ENCODE measurements around the gene PDE4D.
"Not testable (repeated sequence)": the region's sequence is repeated elsewhere in the genome, so short reads cannot be mapped to it uniquely, and the experiment has no call there.

PDE4D gene

GRCh38 chr5:59421986-59422941 is 471.3 kb downstream of the PDE4D start:
- H3K27ac ChIP-seq (ENCODE audit: low read depth, low read length, severe bottlenecking) = no peak overlapping the region
- H3K4me3 ChIP-seq (ENCODE audit: extremely low read depth, insufficient read depth, low read length, poor library complexity, severe bottlenecking) = no peak overlapping the region
- H3K36me3 ChIP-seq (ENCODE audit: control insufficient read depth, insufficient read depth, low read length) = no peaks in the 10 kb centered on the region
- no peaks in the 10 kb centered on the region for H3K9me3 ChIP-seq (ENCODE audit: control insufficient read depth, low read length)
- WGBS, 2 experiments (ENCODE audit: insufficient coverage in 2 of 2) = 86% methylated on average over 1 of the region's 6 CpGs; no CpG with 5 or more reads in 1 of the 2 experiments
- H3K4me1 ChIP-seq (ENCODE audit: control insufficient read depth, insufficient read depth, low read length, poor library complexity, severe bottlenecking) = no peaks in the 10 kb centered on the region

DNA sequence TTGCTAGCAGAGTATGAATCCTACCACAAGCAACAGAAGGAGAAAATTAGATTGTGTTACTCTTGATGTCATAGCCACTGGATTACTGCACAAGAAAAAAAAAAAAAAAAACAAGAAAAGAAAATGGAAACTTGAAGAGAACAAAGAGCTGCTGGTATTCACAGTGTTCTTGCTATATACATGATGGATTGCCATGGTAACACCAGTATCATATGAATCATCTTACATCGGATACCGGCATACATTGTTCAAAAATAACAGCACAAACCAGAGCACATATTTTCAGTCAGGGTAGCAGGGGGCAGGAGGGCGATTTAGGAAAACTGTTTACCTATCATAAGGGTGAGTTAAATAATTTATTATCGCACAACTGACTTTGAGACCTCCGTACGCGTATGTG is 472.9 kb downstream of the PDE4D start:
- no peaks in the 10 kb centered on the region for H3K9me3 ChIP-seq (ENCODE audit: control insufficient read depth, low read length)
- H3K4me1 ChIP-seq (ENCODE audit: control insufficient read depth, insufficient read depth, low read length, poor library complexity, severe bottlenecking) = no peaks in the 10 kb centered on the region
- H3K27ac ChIP-seq (ENCODE audit: low read depth, low read length, severe bottlenecking) = no peak overlapping the region
- H3K4me3 ChIP-seq (ENCODE audit: extremely low read depth, insufficient read depth, low read length, poor library complexity, severe bottlenecking) = no peak overlapping the region
- H3K36me3 ChIP-seq (ENCODE audit: control insufficient read depth, insufficient read depth, low read length) = no peaks in the 10 kb centered on the region
- WGBS, 2 experiments (ENCODE audit: insufficient coverage in 2 of 2) = no CpG with 5 or more reads among the region's 7 CpGs

GRCh38 chr5:59418808-59419207 is 474.7 kb downstream of the PDE4D start:
- no peaks in the 10 kb centered on the region for H3K9me3 ChIP-seq (ENCODE audit: control insufficient read depth, low read length)
- H3K27ac ChIP-seq (ENCODE audit: low read depth, low read length, severe bottlenecking) = no peak overlapping the region
- H3K4me3 ChIP-seq (ENCODE audit: extremely low read depth, insufficient read depth, low read length, poor library complexity, severe bottlenecking) = no peak overlapping the region
- 71% methylated on average over 1 of the region's 1 CpG; no CpG with 5 or more reads in 1 of the 2 experiments for WGBS, 2 experiments (ENCODE audit: insufficient coverage in 2 of 2)
- H3K36me3 ChIP-seq (ENCODE audit: control insufficient read depth, insufficient read depth, low read length) = no peaks in the 10 kb centered on the region
- no peaks in the 10 kb centered on the region for H3K4me1 ChIP-seq (ENCODE audit: control insufficient read depth, insufficient read depth, low read length, poor library complexity, severe bottlenecking)

DNA sequence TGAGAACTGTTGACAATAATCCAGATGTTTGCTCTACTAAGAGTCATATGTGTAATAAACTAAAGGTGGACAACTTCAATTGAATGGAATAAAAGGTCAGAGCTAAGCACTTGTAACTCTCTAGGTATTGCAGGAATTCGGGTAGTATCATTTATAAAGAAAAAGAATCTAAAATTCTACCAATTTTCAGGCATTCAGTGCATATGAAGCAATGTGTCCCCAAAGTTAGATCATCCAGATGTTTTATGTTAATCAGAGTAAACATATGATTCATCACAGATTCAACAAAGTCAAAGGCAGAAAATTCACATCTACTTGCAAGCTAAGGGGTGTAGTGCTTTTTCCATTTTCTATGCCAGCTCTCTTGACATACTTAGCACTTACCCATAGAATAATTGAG is 477.1 kb downstream of the PDE4D start:
- H3K4me3 ChIP-seq (ENCODE audit: extremely low read depth, insufficient read depth, low read length, poor library complexity, severe bottlenecking) = no peak overlapping the region
- no CpG with 5 or more reads among the region's 1 CpG for WGBS, 2 experiments (ENCODE audit: insufficient coverage in 2 of 2)
- no peaks in the 10 kb centered on the region for H3K9me3 ChIP-seq (ENCODE audit: control insufficient read depth, low read length)
- H3K36me3 ChIP-seq (ENCODE audit: control insufficient read depth, insufficient read depth, low read length) = no peaks in the 10 kb centered on the region
- H3K4me1 ChIP-seq (ENCODE audit: control insufficient read depth, insufficient read depth, low read length, poor library complexity, severe bottlenecking) = no peaks in the 10 kb centered on the region
- no peak overlapping the region for H3K27ac ChIP-seq (ENCODE audit: low read depth, low read length, severe bottlenecking)

DNA sequence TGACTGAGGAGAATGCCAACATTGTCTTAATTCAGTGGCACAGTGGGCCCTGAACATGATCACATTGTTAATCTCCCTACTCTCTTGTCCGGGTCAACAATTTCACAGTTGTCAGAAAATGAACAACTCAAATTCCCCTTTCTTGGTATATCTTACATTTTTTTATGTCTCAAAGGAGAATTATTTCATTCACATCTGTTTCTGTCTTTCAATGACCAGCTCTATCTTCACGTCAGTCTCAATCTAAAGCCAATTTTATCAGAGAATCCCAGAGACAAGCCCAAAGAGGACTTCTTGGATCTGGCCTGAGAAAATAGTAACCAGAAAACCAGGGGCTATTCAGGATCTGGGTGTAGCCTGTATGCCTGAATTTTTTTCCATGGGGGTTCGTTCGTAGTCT is 477.5 kb downstream of the PDE4D start:
- no peak overlapping the region for H3K27ac ChIP-seq (ENCODE audit: low read depth, low read length, severe bottlenecking)
- 88 to 100% methylated on average over 2 to 4 of the region's 4 CpGs for WGBS, 2 experiments (ENCODE audit: insufficient coverage in 2 of 2)
- H3K4me1 ChIP-seq (ENCODE audit: control insufficient read depth, insufficient read depth, low read length, poor library complexity, severe bottlenecking) = no peaks in the 10 kb centered on the region
- H3K36me3 ChIP-seq (ENCODE audit: control insufficient read depth, insufficient read depth, low read length) = no peaks in the 10 kb centered on the region
- no peak overlapping the region for H3K4me3 ChIP-seq (ENCODE audit: extremely low read depth, insufficient read depth, low read length, poor library complexity, severe bottlenecking)
- H3K9me3 ChIP-seq (ENCODE audit: control insufficient read depth, low read length) = no peaks in the 10 kb centered on the region

DNA sequence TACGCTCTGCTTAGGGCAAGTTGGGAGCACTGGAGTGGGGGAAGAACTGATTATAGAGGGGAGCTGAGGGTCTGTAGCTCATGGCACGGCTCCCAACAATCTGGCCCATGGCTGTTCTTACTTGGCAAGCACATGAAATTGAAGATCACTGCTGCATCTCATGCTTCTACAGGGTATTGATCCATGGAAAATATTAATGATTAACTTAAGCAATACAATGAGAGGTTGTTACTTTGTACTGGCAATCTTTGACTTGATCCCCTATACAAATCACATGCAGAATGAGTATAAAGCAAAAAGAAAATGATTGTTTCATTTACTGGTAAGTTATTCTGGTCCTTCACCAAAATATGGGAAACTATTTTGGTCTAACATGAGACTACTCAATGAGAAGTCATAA is 481.1 kb downstream of the PDE4D start:
- Histone ChIP-seq H3K4me1 (ENCODE audit: control insufficient read depth, insufficient read depth, low read length, poor library complexity, severe bottlenecking) (no peaks in the 10 kb centered on the region), H3K4me3 (ENCODE audit: extremely low read depth, insufficient read depth, low read length, poor library complexity, severe bottlenecking) (no peak overlapping the region), H3K9me3 (ENCODE audit: control insufficient read depth, low read length) (peaks cover 13% of the 10 kb centered on the region), H3K27ac (ENCODE audit: low read depth, low read length, severe bottlenecking) (no peak overlapping the region), H3K36me3 (ENCODE audit: control insufficient read depth, insufficient read depth, low read length) (no peaks in the 10 kb centered on the region)
- WGBS, 2 experiments (ENCODE audit: insufficient coverage in 2 of 2) = 60 to 100% methylated on average over 1 of the region's 2 CpGs

- not testable (repeated sequence) for H3K4me3 ChIP-seq (ENCODE audit: extremely low read depth, insufficient read depth, low read length, poor library complexity, severe bottlenecking); H3K36me3 ChIP-seq (ENCODE audit: control insufficient read depth, insufficient read depth, low read length); H3K4me1 ChIP-seq (ENCODE audit: control insufficient read depth, insufficient read depth, low read length, poor library complexity, severe bottlenecking); H3K27ac ChIP-seq (ENCODE audit: low read depth, low read length, severe bottlenecking)
- peaks cover 15% of the 10 kb centered on the region for H3K9me3 ChIP-seq (ENCODE audit: control insufficient read depth, low read length)
- WGBS, 2 experiments (ENCODE audit: insufficient coverage in 2 of 2) = 95 to 100% methylated on average over 2 to 3 of the region's 3 CpGs
These were observed 484.5 kb downstream of the PDE4D start for GRCh38 chr5:59408997-59409396.

DNA sequence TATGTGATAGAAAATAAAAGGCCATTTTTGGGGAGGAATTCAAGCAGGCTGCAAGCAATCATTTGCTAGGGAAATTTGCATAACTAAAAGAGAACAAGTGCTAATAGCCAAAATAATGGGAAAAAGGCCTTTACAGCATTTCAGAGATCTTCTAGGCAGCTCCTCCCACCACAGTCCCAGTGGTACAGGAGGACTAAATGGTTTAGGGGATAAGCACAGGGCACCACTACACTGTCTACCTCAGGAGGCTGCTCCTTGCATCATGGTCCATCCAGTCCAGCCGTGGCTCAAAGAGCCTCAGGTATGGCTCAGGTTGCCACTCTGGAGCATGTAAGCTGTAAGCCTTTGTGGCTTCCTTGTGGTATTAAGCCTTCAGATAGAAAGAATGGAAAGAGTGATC is 485.6 kb downstream of the PDE4D start:
- 60 to 88% methylated on average over 1 of the region's 1 CpG for WGBS, 2 experiments (ENCODE audit: insufficient coverage in 2 of 2)
- Histone ChIP-seq H3K4me3 (ENCODE audit: extremely low read depth, insufficient read depth, low read length, poor library complexity, severe bottlenecking) (no peak overlapping the region), H3K27ac (ENCODE audit: low read depth, low read length, severe bottlenecking) (no peak overlapping the region), H3K36me3 (ENCODE audit: control insufficient read depth, insufficient read depth, low read length) (no peaks in the 10 kb centered on the region), H3K4me1 (ENCODE audit: control insufficient read depth, insufficient read depth, low read length, poor library complexity, severe bottlenecking) (no peaks in the 10 kb centered on the region), H3K9me3 (ENCODE audit: control insufficient read depth, low read length) (peaks cover 15% of the 10 kb centered on the region)

GRCh38 chr5:59401637-59402036 is 491.9 kb downstream of the PDE4D start:
- Histone ChIP-seq H3K9me3 (ENCODE audit: control insufficient read depth, low read length) (no peaks in the 10 kb centered on the region), H3K4me1 (ENCODE audit: control insufficient read depth, insufficient read depth, low read length, poor library complexity, severe bottlenecking) (no peaks in the 10 kb centered on the region), H3K27ac (ENCODE audit: low read depth, low read length, severe bottlenecking) (no peak overlapping the region), H3K4me3 (ENCODE audit: extremely low read depth, insufficient read depth, low read length, poor library complexity, severe bottlenecking) (no peak overlapping the region), H3K36me3 (ENCODE audit: control insufficient read depth, insufficient read depth, low read length) (no peaks in the 10 kb centered on the region)
- 71% methylated on average over 1 of the region's 2 CpGs; no CpG with 5 or more reads in 1 of the 2 experiments for WGBS, 2 experiments (ENCODE audit: insufficient coverage in 2 of 2)

DNA sequence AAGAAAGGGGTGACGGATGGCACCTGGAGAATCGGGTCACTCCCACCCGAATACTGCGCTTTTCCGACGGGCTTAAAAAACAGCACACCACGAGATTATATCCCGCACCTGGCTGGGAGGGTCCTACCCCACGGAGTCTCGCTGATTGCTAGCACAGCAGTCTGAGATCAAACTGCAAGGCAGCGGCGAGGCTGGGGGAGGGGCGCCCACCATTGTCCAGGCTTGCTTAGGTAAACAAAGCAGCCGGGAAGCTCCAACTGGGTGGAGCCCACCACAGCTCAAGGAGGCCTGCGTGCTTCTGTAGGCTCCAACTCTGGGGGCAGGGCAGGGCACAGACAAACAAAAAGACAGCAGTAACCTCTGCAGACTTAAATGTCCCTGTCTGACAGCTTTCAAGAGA is 498.6 kb downstream of the PDE4D start:
- 88 to 93% methylated on average over 11 to 12 of the region's 15 CpGs for WGBS, 2 experiments (ENCODE audit: insufficient coverage in 2 of 2)
- H3K27ac ChIP-seq (ENCODE audit: low read depth, low read length, severe bottlenecking); H3K36me3 ChIP-seq (ENCODE audit: control insufficient read depth, insufficient read depth, low read length); H3K4me1 ChIP-seq (ENCODE audit: control insufficient read depth, insufficient read depth, low read length, poor library complexity, severe bottlenecking); H3K4me3 ChIP-seq (ENCODE audit: extremely low read depth, insufficient read depth, low read length, poor library complexity, severe bottlenecking); H3K9me3 ChIP-seq (ENCODE audit: control insufficient read depth, low read length): not testable (repeated sequence)
